GM12875 (cell line): Measurements from ENCODE around the gene THADA.

Experiments used
- H3K4me3 ChIP-seq: one replicate; pipeline ENCODE4 v1.5.1; 2011; ENCODE audit warnings: low read depth, low read length, control low read depth
- TF ChIP-seq, protein P1 (sequence below): IDR thresholded peaks from 2 replicates; pipeline ENCODE4 v1.5.1; 2011; ENCODE audit warnings: low read depth, mild to moderate bottlenecking, control low read depth, inconsistent platforms, low read length, moderate library complexity, borderline replicate concordance; ENCODE audit not compliant: insufficient read depth

THADA gene

DNA sequence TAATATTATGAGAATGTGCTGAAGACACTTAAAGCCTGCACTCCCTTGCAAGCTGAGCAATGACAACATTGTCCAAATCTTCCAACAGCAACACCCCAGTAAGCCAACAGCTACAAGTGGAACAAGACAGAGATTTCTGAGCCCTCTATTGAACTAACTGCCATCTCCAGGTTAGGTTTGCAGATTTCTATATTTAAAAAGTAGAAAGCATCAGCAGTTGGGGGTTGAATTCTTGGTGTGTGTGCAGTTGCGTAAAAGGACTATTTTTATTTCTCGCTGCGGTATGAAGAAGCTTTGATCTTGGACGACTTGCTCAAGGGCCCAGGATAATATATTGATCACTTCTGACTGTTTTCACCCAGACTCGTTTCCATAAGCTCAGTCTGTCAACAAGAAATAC lies 263.2 kb downstream of the THADA start:
- TF ChIP-seq, protein P1, sequence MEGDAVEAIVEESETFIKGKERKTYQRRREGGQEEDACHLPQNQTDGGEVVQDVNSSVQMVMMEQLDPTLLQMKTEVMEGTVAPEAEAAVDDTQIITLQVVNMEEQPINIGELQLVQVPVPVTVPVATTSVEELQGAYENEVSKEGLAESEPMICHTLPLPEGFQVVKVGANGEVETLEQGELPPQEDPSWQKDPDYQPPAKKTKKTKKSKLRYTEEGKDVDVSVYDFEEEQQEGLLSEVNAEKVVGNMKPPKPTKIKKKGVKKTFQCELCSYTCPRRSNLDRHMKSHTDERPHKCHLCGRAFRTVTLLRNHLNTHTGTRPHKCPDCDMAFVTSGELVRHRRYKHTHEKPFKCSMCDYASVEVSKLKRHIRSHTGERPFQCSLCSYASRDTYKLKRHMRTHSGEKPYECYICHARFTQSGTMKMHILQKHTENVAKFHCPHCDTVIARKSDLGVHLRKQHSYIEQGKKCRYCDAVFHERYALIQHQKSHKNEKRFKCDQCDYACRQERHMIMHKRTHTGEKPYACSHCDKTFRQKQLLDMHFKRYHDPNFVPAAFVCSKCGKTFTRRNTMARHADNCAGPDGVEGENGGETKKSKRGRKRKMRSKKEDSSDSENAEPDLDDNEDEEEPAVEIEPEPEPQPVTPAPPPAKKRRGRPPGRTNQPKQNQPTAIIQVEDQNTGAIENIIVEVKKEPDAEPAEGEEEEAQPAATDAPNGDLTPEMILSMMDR, result no peak
- H3K4me3 ChIP-seq, result no peak overlapping the region

DNA sequence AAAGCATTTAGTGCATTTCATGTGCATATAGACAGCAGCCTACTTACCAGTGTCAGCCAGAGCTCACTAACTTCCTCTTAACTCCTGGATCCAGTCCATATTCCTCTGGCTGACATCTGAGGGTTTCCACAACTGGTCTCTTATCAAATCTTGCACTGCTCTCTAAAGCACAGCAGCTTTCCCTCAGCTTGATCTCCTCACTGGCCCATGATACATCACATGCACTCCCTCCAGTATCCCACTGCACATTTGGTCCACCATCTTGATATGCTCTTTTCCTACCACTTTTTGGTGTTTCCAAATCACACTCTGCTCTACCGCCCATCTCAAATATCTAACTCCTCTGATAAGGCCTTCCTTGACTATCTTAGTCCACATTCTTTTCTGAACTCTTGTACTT lies 264.4 kb downstream of the THADA start:
- H3K4me3 ChIP-seq, result no peak overlapping the region
- TF ChIP-seq, protein P1, result no peak

DNA sequence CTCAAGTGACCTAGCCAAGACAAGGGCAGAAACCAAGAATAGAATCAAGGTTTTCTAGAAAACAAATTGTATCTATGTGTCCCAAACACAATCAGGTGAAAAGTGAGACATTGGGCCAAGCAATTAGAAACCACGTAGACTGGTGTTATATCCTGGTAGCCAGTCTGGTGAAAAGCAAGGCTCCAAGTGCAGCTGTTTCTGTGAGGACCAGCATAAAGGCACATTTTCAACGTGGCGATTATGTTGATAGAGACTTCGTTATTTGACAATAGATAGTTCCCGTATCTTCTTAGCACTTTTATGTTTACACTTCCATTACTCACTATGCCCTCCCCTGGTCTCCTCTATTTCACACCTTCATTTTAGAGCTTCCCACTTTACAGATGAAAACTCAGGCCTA lies 266.2 kb downstream of the THADA start:
- TF ChIP-seq, protein P1, result no peak
- H3K4me3 ChIP-seq, result no peak overlapping the region

DNA sequence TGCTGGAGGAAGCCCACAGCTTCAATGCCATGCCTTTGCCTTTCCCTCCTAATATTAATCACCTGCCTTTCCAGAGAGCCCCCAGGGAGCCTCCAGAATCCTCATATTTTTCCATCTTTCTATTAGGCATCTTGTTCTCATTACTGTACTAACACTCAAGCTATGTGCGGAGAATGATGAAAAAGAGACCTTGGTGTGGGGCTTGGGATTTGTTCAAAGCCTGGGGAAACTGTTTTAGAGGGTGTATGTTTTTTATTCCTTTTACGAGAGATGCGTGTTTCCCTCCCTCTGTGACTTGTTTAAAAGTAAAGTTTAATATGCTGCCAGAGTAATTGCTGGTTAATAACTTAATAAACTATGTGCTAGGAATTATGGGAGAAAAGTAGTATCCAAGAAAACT lies 267.0 kb downstream of the THADA start:
- TF ChIP-seq, protein P1, result no peak

DNA sequence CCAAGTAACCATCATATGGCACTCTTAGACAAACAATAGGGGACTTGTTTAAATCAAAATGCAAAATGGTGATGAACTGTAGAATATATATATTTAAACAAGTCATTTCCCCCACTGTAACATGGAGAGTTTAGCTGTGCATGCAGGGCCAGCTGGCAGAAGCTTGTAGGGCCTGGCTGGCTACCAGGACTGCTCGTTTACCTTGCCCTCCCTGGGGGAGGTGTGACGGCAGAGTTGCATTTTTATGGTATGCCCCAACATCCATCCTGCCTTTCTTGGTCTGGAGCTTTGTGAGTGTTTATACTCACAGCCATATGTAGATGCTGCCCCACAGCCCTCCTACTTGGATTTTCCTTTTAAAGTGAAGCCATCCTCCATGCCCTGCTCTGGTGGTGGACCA lies 267.7 kb downstream of the THADA start:
- H3K4me3 ChIP-seq, result no peak overlapping the region
- TF ChIP-seq, protein P1, result no peak

More for the DNA sequence above, 267.0 kb downstream of the THADA start:
- no peak overlapping the region for H3K4me3 ChIP-seq

DNA sequence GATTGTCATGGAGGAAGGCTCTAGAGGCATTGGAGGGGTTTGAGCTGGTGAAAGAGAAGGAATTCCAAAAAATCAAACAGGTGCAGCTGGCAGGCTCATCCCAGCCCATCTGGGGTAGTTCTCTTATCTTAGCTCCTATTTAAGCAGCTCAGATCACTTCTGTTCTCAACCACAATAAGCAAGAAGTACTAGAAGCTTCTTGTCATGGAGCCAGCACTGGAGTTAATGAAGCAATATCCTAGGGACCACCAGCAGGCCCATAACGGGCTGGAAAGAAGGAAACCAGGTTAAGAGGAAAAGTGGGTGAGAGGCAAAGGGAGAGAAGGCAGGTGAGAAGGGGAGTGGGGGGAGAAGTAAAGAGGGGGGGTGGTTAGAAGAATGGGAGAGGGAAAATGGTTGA lies 268.7 kb downstream of the THADA start:
- TF ChIP-seq, protein P1, result no peak
- no peak overlapping the region for H3K4me3 ChIP-seq

DNA sequence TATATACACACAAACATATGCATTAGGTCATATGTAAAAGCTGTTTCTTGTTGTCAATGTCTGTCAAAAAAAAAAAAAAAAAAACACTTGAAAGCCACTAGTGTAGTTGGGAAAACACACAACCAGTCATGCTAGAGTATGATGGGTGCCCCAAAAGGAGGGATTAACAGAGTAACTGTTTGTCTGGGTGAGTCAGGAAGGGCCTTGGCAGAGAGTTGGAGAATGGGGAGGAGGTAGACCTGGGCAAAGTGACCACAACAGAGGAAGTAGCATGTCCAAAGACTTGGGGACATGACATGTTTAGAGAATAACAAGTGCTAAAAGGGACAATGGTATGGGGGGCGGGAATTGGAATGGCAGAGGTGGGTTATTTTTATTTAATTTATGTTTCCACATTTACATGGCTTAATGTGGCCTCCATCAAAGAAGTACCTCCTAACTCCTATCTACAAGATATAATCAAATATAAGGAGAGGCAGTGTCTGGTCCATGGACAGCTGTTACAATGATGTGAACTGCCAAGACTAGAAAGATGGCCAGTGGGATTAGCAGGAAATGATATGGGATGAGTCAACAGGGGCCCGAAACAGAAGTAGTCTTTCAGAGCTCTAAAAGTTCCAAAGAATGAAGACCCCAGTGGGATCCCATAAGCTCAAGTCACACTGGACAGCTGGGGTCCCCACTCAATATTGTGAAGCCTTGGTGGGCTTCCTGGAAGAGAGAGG lies 269.6 kb downstream of the THADA start:
- TF ChIP-seq, protein P1, result no peak
- no peak overlapping the region for H3K4me3 ChIP-seq
